ENCODE results near the gene TOR1B.

Gene TOR1B

DNA sequence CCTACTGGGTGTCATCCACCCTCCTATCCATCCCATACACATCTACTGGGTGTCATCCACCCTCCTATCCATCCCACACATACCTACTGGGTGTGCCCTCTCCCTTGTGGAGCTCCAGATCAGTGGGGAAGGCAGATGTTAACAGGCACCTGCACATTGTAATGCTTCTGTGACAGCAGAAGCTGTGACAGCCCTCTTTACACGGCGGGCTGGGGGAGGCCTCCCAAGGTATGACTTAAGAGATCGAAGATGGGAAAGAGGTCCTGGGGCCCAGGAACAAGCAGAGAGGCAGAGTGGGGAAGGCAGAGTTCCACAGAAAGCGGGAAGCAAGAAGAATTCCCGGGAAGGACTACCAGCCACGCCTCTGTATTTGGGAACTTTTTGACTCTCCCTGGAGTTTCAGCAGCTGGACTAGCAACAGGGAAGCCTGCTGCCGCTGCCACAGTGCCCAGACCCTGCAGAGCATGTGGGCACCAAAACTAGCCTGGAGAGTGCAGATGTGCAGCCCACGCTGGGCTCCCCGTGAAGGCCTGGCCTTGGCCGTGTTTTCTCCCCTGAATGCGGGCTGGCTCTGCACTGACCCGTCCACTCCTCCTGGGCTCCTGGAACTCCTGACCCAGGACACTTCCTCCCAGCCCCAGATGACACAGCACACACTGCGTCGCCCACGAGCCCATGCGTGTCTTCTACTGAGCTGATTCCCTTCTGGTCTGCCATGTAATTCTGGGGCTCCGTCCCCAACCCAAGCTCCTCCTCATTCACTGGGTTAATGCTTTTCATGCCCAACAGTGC lies 11.6 kb downstream of the TOR1B start:
- no peak for DNase-seq (ENCODE audit: low read depth)

GRCh38 chr9:129815278-129815677 lies 12.3 kb downstream of the TOR1B start:
- DNase-seq (ENCODE audit: low read depth), result no peak

- DNase-seq (ENCODE audit: low read depth), result peak; percentile 24
Observed at GRCh38 chr9:129816501-129817435, 13.8 kb downstream of the TOR1B start.

- peak; percentile 55 for DNase-seq (ENCODE audit: low read depth)
Observed at GRCh38 chr9:129822898-129823541, 20.0 kb downstream of the TOR1B start.

DNA sequence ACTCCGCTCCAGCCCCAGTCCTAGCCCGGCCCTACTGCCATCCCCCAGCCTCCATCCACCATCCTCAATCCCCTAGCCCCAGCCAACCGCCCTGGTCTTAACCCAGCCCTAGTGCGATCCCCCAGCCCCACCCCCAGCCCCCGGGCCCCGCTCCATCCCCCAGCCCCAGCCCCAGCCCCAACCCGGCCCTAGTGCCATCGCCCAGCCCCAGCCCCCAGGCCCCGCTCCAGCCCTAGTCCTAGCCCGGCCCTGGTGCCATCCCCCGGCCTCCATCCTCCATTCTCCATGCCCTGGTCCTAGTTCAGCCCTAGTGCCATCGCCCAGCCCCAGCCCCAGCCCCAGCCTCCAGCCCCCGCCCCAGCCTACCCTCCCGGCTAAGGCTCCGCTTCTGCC lies 20.6 kb downstream of the TOR1B start:
- no peak for DNase-seq (ENCODE audit: low read depth)

GRCh38 chr9:129823935-129824601 lies 21.1 kb downstream of the TOR1B start, which contains the start of gene TOR1A:
TOR1A (minus strand) TSS chr9:129824136; CDS start chr9:129824085, 51 bp downstream.
- DNase-seq (ENCODE audit: low read depth), result peak; percentile 93

GRCh38 chr9:129826344-129826743 lies 23.4 kb downstream of the TOR1B start:
- DNase-seq (ENCODE audit: low read depth), result no peak

DNA sequence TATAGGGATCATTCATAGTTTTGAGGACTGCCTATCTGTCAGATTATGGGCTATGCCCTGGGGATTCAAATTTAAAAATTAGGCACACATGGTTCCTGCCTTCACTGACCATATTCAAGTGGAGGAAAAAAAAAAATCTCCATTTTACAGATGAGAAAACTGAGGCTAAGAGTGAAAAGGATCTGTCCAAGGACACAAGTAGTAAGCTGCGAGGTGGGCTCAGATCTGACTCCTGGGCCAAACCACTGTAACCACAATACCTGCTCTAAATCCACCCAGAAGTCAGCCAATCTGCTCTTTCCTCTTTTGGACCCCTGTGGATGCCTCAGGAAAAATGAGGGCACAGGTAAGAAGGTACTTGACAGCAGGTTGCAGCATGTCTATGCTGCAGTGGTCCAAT lies 23.8 kb downstream of the TOR1B start:
- DNase-seq (ENCODE audit: low read depth), result no peak

DNA sequence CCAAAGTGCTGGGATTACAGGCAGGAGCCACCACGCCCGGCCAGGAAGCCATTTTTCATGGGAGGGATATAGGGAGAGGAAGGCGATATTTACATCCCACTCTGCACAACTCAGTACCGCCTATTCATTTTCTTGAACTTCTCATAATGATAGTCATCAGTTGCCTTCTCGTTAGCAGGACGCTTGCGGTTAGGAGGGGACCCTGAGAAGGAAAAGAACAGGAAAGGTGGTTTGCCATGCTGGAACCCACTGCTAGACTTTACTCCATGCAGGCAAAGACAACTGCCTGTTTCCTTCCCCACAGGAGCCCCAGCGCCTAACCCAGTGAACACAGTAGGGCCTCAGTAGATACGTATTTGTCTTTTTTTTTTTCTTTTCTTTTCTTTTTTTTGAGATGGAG lies 25.1 kb downstream of the TOR1B start:
- no peak for DNase-seq (ENCODE audit: low read depth)

- no peak for DNase-seq (ENCODE audit: low read depth)
Observed at GRCh38 chr9:129828969-129829368, 26.0 kb downstream of the TOR1B start.

- DNase-seq (ENCODE audit: low read depth), result peak; percentile 40
Observed at GRCh38 chr9:129832982-129833381, 30.0 kb downstream of the TOR1B start.

DNA sequence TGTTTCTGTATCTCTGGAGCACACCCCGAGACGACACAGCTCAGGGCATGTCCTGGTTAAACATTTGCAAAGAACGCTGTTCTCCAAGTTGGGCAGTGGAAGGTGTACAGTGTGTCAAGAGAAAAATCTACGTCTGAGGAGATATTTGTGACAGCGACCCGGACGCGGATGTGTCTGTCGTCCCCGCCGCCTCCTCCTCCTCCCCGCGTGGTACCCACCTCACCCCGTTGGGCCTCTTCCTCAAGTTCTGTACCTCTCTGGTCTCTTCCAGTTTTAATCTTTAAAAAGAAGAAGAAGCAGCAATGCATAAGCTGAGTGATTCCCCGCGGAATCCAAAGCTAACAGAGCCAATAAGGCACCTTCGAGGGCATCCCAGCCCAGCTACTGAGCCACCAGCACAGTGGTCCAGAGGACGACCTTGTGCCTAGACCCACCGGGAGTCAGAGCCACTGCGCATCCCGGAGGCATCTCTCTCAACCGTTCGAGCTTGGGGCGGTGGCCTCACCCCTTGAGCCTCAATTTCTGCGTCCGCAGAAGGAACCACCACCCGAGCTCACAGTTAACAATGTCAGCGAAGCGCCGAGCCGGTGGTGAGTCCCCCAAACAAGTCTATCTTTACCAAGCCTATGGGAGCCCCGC lies 31.6 kb downstream of the TOR1B start:
- no peak for DNase-seq (ENCODE audit: low read depth)

DNA sequence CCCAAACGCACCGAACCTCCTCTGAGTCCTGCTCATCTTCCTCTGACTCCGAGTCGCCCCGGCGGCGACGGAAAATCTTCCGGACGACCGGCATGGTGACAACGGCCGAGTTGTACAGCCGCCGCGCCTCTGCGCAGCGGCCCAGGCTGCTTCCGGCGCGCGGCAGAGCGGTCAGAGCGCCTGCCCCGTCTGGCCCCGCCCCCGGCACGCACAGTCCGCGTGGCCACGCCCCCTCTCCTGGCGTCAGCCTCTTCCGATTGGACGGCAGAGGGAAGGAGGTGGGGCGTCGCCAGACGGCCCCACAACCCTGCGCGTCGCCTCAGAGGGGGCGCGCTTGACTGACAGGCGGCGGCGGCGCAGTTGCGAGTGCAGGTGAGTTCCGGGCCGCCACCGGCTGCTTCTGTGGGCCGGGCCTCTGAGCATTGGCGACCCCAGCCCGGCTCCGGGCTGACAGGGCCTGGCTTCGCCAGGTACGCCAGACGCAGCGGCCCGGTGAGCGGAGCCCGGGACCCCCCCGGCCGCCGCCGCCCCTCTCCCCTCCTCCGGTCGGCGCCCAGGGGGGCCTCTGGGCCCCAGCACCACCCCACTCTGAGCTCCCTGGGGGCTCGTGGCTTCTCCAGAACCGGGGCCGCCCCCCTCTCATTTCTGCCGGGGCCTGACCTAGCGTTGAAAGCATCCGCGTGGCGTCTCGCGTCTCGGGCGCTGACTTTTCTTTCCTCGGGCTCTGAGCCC lies 32.3 kb downstream of the TOR1B start, which contains the start of the genes C9orf78 and USP20:
Gene C9orf78 (minus strand): TSS at position 148 of the 732 bp plus-strand sequence. CDS start 54 bp downstream, at position 94.
Gene USP20 (plus strand): TSS at position 331 of the 732 bp plus-strand sequence. CDS start 17,098 bp downstream, outside the sequence.
- peak; percentile 86 for DNase-seq (ENCODE audit: low read depth)

DNA sequence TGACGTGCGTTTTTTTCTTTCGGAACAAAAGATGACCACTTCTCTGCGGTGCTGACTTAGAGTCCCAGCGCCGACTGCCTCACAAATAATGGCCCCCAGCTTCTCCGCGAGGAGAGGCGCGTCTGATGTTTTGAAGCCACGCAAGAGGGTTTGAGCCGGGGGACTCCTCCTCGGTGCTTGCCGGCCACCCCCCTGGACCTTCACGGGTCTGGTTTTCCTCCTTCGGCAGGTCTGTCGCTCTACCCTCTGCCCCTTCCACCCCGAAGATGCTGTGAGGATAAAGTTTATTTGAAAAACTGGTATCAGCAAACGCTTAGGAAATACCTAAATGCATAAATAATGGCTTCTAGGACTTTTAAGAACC lies 32.9 kb downstream of the TOR1B start:
- DNase-seq (ENCODE audit: low read depth), result no peak

DNA sequence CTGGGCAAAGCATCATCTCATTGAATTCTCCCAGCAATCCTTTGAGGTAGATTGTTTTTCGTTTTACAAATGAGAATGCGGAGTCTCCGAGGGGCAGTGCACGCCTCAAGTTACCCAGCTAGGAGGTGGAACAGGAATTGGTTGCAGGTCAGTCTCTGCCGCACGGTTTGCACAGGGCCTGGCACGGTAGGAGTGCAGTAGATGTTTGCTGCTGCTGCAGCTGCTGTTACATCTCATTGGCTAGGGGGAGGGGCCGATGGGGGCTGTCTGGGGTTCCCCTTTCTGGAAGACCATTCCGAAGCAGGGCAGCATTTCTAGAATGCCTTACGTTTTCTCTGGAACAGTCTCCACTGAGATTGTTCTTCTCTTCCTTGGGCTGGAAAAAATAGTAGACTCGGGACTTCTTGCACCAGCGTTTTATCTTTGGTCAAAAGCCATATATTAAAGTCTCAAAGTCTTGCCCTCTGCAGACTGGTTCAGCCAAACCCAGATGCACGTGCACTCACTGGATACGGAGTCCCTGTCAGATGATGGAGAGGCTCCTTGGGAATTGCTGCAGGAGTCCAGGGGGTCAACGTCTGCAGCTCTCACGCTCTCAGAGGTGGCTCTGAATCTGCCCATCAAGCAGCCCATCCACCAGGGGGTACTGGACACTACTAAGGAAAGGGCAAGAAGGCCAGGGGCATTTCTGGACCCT lies 33.5 kb downstream of the TOR1B start:
- no peak for DNase-seq (ENCODE audit: low read depth)

- DNase-seq (ENCODE audit: low read depth), result peak; percentile 84
Observed at GRCh38 chr9:129838707-129839259, 35.8 kb downstream of the TOR1B start.

DNA sequence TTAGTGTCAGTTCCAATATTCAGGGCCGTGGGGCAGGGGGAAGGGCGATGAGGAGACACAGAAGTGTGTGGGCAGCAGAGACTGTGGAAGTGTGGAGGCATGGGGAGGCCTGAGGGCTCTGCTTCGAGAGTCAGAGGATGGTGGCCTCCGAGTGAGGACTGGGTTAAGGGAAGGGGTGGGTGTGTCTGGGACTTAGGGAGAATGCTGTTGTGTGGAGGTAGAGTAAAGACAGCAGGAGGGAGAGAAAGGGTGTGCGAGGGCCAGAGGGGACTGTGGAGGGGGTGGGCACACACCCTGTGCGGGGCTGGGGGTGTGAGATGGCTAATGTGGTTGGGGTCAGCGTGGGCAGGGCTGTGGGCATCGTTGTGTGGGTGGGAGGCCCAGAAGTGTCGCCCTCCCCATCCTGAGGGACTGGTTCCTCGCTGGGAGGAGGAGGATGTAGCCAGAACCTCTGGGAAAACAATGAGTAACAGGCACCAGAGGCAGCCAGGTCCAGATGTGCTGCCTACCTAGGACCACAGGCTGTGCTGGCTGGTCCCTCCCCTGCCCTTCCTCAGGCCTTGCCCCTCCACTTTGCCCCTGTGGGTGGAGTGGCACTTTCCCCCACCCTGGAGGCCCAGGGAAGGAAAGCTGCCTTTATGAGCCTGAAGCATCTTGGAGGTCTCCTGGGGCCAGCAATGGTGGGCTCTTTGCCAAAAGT lies 36.5 kb downstream of the TOR1B start:
- DNase-seq (ENCODE audit: low read depth), result no peak

- DNase-seq (ENCODE audit: low read depth), result no peak
Observed at GRCh38 chr9:129840034-129840433, 37.0 kb downstream of the TOR1B start.

DNA sequence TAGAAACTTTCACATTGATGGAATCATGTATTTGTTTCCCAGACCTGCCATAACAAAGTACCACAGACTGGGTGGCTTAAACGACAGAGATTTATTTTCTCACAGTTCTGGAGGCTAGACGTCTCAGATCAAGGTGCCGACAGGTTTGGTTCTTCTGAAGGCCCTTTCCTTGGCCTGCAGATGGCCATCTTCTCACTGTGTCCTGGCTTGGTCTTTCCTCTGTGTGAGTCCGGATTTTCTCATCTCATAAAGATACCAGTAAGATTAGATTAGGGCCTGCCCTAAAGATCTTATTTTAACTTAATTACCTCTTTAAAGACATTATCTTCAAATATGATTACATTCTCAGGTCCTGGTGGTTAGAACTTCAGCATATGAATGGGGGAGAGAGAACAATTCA lies 38.1 kb downstream of the TOR1B start:
- DNase-seq (ENCODE audit: low read depth), result no peak

Data from amniotic epithelial cell (primary cell).